Calu3 (cell line): Measurements from ENCODE around the gene FIGN. TPM values are rescaled to one million over a fixed set of nuclear protein-coding genes. Genes with fewer than 3 reads are reported as not detected.

Experiments used
- BruUV-seq: library from RNA; stranded (reverse); fragments of 400-500 nt; replicated peaks from 2 replicates; lab custom pipeline; 2021; lab: Mats Ljungman, UMichigan
- CTCF ChIA-PET: fragments of 300-600 bp; sonication (Branson Sonifier 250); formaldehyde crosslinking; loops from one replicate; lab custom pipeline; 2022; ENCODE audit warnings: antibody characterized with exemption; lab: Charles Lee
- DNase-seq: peaks from one replicate; pipeline ENCODE4 v3.0.0; 2022
- H3K27ac Mint-ChIP-seq: one replicate; pipeline ENCODE4 v1.8.0; 2022; ENCODE audit warnings: mixed read lengths; ENCODE audit not compliant: unreplicated experiment
- H3K27me3 Mint-ChIP-seq: one replicate; pipeline ENCODE4 v1.8.0; 2022; ENCODE audit warnings: mixed read lengths; ENCODE audit not compliant: unreplicated experiment
- H3K36me3 Mint-ChIP-seq: one replicate; pipeline ENCODE4 v1.8.0; 2022; ENCODE audit warnings: mild to moderate bottlenecking, moderate library complexity, mixed read lengths; ENCODE audit not compliant: insufficient read depth, unreplicated experiment
- H3K4me1 Mint-ChIP-seq: one replicate; pipeline ENCODE4 v1.8.0; 2022; ENCODE audit warnings: mild to moderate bottlenecking, low read depth, mixed read lengths; ENCODE audit not compliant: unreplicated experiment
- H3K4me3 Mint-ChIP-seq: one replicate; pipeline ENCODE4 v1.8.0; 2022; ENCODE audit warnings: mild to moderate bottlenecking, low read depth, moderate library complexity, mixed read lengths; ENCODE audit not compliant: unreplicated experiment
- H3K9me3 Mint-ChIP-seq: one replicate; pipeline ENCODE4 v1.8.0; 2022; ENCODE audit warnings: low read depth, mixed read lengths; ENCODE audit not compliant: unreplicated experiment
- intact Hi-C: fragments of 100-400 bp; cut with micrococcal nuclease; formaldehyde crosslinking; loops from one replicate; pipeline ENCODE4 v1.10.0; 2022; ENCODE audit not compliant: unreplicated experiment
- total RNA-seq: library from RNA; stranded (reverse); gene quantifications from 2 replicates; pipeline ENCODE4 v1.2.3, GENCODE V29; 2022
- TF ChIP-seq, protein P1 (sequence below): fragments of 200-600 bp; IDR thresholded peaks from one replicate; pipeline ENCODE4 v1.8.0; 2022; ENCODE audit warnings: antibody characterized with exemption; ENCODE audit not compliant: unreplicated experiment

The FIGN gene
- total RNA-seq, 1 experiment from 2014 or later = 9.1 TPM

- CTCF ChIA-PET = no interaction called here
- Mint-ChIP-seq H3K27me3 (no peaks in the 10 kb centered on the region), H3K27ac (no peak overlapping the region), H3K9me3 (peaks cover 2% of the 10 kb centered on the region), H3K36me3 (no peaks in the 10 kb centered on the region), H3K4me1 (peaks cover 9% of the 10 kb centered on the region), H3K4me3 (no peak overlapping the region)
- TF ChIP-seq, protein P1, sequence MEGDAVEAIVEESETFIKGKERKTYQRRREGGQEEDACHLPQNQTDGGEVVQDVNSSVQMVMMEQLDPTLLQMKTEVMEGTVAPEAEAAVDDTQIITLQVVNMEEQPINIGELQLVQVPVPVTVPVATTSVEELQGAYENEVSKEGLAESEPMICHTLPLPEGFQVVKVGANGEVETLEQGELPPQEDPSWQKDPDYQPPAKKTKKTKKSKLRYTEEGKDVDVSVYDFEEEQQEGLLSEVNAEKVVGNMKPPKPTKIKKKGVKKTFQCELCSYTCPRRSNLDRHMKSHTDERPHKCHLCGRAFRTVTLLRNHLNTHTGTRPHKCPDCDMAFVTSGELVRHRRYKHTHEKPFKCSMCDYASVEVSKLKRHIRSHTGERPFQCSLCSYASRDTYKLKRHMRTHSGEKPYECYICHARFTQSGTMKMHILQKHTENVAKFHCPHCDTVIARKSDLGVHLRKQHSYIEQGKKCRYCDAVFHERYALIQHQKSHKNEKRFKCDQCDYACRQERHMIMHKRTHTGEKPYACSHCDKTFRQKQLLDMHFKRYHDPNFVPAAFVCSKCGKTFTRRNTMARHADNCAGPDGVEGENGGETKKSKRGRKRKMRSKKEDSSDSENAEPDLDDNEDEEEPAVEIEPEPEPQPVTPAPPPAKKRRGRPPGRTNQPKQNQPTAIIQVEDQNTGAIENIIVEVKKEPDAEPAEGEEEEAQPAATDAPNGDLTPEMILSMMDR = no peak
- no peak for DNase-seq
- no TSS peak for BruUV-seq
- intact Hi-C loops = no loop called here
Observed at GRCh38 chr2:163703386-163703785, 32.4 kb downstream of the FIGN start.

DNA sequence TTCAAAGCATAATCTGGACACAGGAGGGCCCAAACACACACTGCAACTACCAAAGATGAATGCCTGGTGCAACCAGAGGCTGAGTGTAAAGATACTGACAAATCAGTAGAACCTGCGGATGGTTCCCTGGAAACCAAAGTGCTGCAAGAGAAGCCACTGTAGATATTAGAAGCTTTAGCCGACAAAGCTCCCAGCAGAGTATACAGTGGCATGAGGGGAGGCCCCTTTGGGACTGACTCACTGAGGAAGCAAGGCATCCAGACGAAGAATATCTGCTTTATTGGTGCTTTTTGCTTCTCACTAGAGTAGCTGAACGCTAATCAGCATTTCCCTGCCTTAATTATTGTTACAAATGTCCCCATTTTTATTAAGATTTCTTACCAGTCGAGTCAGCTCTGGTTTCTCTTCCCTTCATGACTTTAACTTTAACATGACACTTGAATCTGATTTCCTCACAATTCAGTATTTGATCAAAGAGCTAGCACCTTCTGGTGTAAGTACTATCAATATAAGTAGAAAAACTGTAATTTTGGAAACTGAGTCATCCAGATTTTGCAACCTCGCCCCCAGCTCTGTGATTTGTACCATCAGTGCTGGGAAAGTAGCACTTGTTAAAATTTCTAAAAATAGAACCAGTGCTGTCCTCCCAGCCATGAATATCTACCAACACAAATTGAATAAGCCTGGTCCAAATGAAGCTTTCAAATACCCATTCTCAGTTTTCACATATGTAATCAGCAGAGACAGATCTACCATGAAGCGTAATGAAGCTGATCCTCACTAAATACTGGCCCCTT is 34.2 kb downstream of the FIGN start:
- Mint-ChIP-seq H3K9me3 (peaks cover 2% of the 10 kb centered on the region), H3K36me3 (no peaks in the 10 kb centered on the region), H3K27me3 (no peaks in the 10 kb centered on the region), H3K4me1 (peaks cover 9% of the 10 kb centered on the region), H3K27ac (no peak overlapping the region), H3K4me3 (no peak overlapping the region)
- DNase-seq = no peak
- TF ChIP-seq, protein P1 = no peak
- CTCF ChIA-PET = no interaction called here
- no TSS peak for BruUV-seq
- intact Hi-C loops = no loop called here

GRCh38 chr2:163698857-163699256 is 37.0 kb downstream of the FIGN start:
- DNase-seq = no peak
- H3K27me3 Mint-ChIP-seq = no peaks in the 10 kb centered on the region
- no peak overlapping the region for H3K4me3 Mint-ChIP-seq
- no peaks in the 10 kb centered on the region for H3K9me3 Mint-ChIP-seq
- no peak overlapping the region for H3K27ac Mint-ChIP-seq
- peaks cover 9% of the 10 kb centered on the region for H3K4me1 Mint-ChIP-seq
- no peaks in the 10 kb centered on the region for H3K36me3 Mint-ChIP-seq
- intact Hi-C loops = no loop called here
- TF ChIP-seq, protein P1 = no peak
- CTCF ChIA-PET = no interaction called here
- BruUV-seq = no TSS peak

GRCh38 chr2:163697846-163698637 is 37.8 kb downstream of the FIGN start:
- no peak overlapping the region for H3K4me3 Mint-ChIP-seq
- BruUV-seq = no TSS peak
- intact Hi-C loops = no loop called here
- CTCF ChIA-PET = no interaction called here
- no peaks in the 10 kb centered on the region for H3K36me3 Mint-ChIP-seq
- DNase-seq = no peak
- H3K27ac Mint-ChIP-seq = no peak overlapping the region
- H3K27me3 Mint-ChIP-seq = no peaks in the 10 kb centered on the region
- H3K4me1 Mint-ChIP-seq = peaks cover 14% of the 10 kb centered on the region
- H3K9me3 Mint-ChIP-seq = no peaks in the 10 kb centered on the region
- TF ChIP-seq, protein P1 = no peak
